Gastroesophageal sphincter (tissue), 4 donors: ENCODE results near the gene AUTS2. TPM values are rescaled to one million over a fixed set of nuclear protein-coding genes. Genes with fewer than 3 reads are reported as not detected.

Source experiments
- ATAC-seq: fragments of 150-250 bp; one replicate; pipeline ENCODE4 v1.9.1; 2016; ENCODE audit warnings: mild to moderate bottlenecking, moderate library complexity
- H3K27ac ChIP-seq, 4 donors: fragments of 200-600 bp; sonication (generic) in 3 of 4; 1 replicate in 3 of 4; 2 replicates in 1 of 4; pipeline ENCODE4 v1.5.1; 2016 to 2019
- H3K27me3 ChIP-seq: fragments of 200-600 bp; sonication (generic); one replicate; pipeline ENCODE4 v1.5.1; 2019
- H3K36me3 ChIP-seq, 2 donors: fragments of 200-600 bp; sonication (generic); one replicate each; pipeline ENCODE4 v1.5.1; 2019; ENCODE audit warnings: control low read depth in 1 of 2
- H3K4me1 ChIP-seq, 3 donors: fragments of 200-600 bp; sonication (generic); 1 replicate in 2 of 3; 2 replicates in 1 of 3; pipeline ENCODE4 v1.5.1; 2016 to 2019; ENCODE audit warnings: control low read depth in 2 of 3
- H3K4me3 ChIP-seq, 2 donors: fragments of 200-600 bp; sonication (generic); one replicate each; pipeline ENCODE4 v1.5.1; 2019; ENCODE audit warnings: mild to moderate bottlenecking in 1 of 2, moderate library complexity in 1 of 2
- H3K9me3 ChIP-seq, 3 donors: fragments of 200-600 bp; sonication (generic); one replicate each; pipeline ENCODE4 v1.5.1; 2017 to 2019; ENCODE audit warnings: control low read depth in 2 of 3
- CTCF ChIP-seq, 4 experiments: fragments of 200-600 bp in 2 of 4; fragments of 450-650 bp in 2 of 4; sonication (generic) in 1 of 4; IDR thresholded peaks; one replicate each; pipeline ENCODE4 v1.5.1; 2017 to 2019; ENCODE audit warnings: antibody characterized with exemption in 4 of 4, mild to moderate bottlenecking in 2 of 4, moderate library complexity in 2 of 4
- EP300 ChIP-seq: sonication (generic); formaldehyde crosslinking; IDR thresholded peaks from one replicate; pipeline ENCODE4 v1.6.1; 2017; ENCODE audit warnings: antibody characterized with exemption, mild to moderate bottlenecking
- POLR2A ChIP-seq, 2 donors: fragments of 450-650 bp; IDR thresholded peaks; one replicate each; pipeline ENCODE4 v1.6.1; 2017; ENCODE audit warnings: antibody characterized with exemption in 2 of 2, mild to moderate bottlenecking in 2 of 2, moderate library complexity in 1 of 2
- POLR2AphosphoS5 ChIP-seq: sonication (generic); formaldehyde crosslinking; IDR thresholded peaks from one replicate; pipeline ENCODE4 v1.6.1; 2017; ENCODE audit warnings: antibody characterized with exemption
- WGBS, 2 donors: methylation state at CpG; one replicate each; pipeline ENCODE4 v1.1.5; 2018; ENCODE audit warnings: low coverage in 1 of 2; 5-methylcytosine and 5-hydroxymethylcytosine counted together
- total RNA-seq, 4 donors: library from RNA; depleted of rRNA; stranded (reverse); fragments of >200 nt; gene quantifications; one replicate each; pipeline ENCODE4 v1.1.0, GENCODE V29; 2016

AUTS2 gene
- total RNA-seq, 4 donors from 2014 or later: 12.2 to 48.7 (median 44.1) TPM

GRCh38 chr7:69762821-69763352 lies 164.6 kb downstream of the AUTS2 start:
- Histone ChIP-seq H3K36me3 (no peaks in the 10 kb centered on the region), H3K9me3 (no peaks in the 10 kb centered on the region), H3K4me3 (no peak overlapping the region), H3K27me3 (no peaks in the 10 kb centered on the region), H3K27ac (no peak overlapping the region), H3K4me1 (peaks cover 2 to 12% (median 11%) of the 10 kb centered on the region in 3 donors)
- WGBS, 2 donors: 91 to 97% methylated on average over 3 of the region's 3 CpGs
- no peak for TF ChIP-seq POLR2AphosphoS5
- no peak for TF ChIP-seq POLR2A (IDR thresholded peaks at IDR 0.05)
- TF ChIP-seq CTCF (IDR thresholded peaks at IDR 0.05): no peak
- no peak for TF ChIP-seq EP300
- ATAC-seq: no peak

GRCh38 chr7:69763513-69763912 lies 165.2 kb downstream of the AUTS2 start:
- Histone ChIP-seq H3K4me1 (peaks cover 0 to 8% (median 6%) of the 10 kb centered on the region in 3 donors), H3K27me3 (no peaks in the 10 kb centered on the region), H3K27ac (no peak overlapping the region), H3K4me3 (no peak overlapping the region), H3K9me3 (no peaks in the 10 kb centered on the region), H3K36me3 (no peaks in the 10 kb centered on the region)
- WGBS, 2 donors: 81 to 93% methylated on average over 3 of the region's 3 CpGs
- no peak for ATAC-seq
- TF ChIP-seq EP300: no peak
- no peak for TF ChIP-seq POLR2AphosphoS5
- no peak for TF ChIP-seq CTCF (IDR thresholded peaks at IDR 0.05)
- TF ChIP-seq POLR2A (IDR thresholded peaks at IDR 0.05): no peak

GRCh38 chr7:69764147-69764546 lies 165.9 kb downstream of the AUTS2 start:
- Histone ChIP-seq H3K36me3 (no peaks in the 10 kb centered on the region), H3K4me3 (no peak overlapping the region), H3K27ac (no peak overlapping the region), H3K27me3 (no peaks in the 10 kb centered on the region), H3K4me1 (peaks cover 0 to 10% (median 3%) of the 10 kb centered on the region in 3 donors), H3K9me3 (no peaks in the 10 kb centered on the region)
- TF ChIP-seq EP300 (no peak), POLR2AphosphoS5 (no peak), POLR2A (IDR thresholded peaks at IDR 0.05) (no peak), CTCF (IDR thresholded peaks at IDR 0.05) (no peak)
- no peak for ATAC-seq
- WGBS, 2 donors: 80 to 100% methylated on average over 2 to 3 of the region's 4 CpGs

GRCh38 chr7:69764681-69765080 lies 166.4 kb downstream of the AUTS2 start:
- WGBS, 2 donors: 91 to 94% methylated on average over 2 of the region's 2 CpGs
- H3K4me3 ChIP-seq: no peak overlapping the region
- ATAC-seq: no peak
- H3K36me3 ChIP-seq: no peaks in the 10 kb centered on the region
- no peak for TF ChIP-seq POLR2AphosphoS5
- TF ChIP-seq CTCF (IDR thresholded peaks at IDR 0.05): no peak
- TF ChIP-seq POLR2A (IDR thresholded peaks at IDR 0.05): no peak
- TF ChIP-seq EP300: no peak
- no peak overlapping the region for H3K27ac ChIP-seq
- H3K27me3 ChIP-seq: no peaks in the 10 kb centered on the region
- peaks cover 0 to 15% (median 3%) of the 10 kb centered on the region in 3 donors for H3K4me1 ChIP-seq
- H3K9me3 ChIP-seq: no peaks in the 10 kb centered on the region

- Histone ChIP-seq H3K27ac (no peak overlapping the region), H3K4me3 (no peak overlapping the region), H3K9me3 (no peaks in the 10 kb centered on the region), H3K4me1 (peaks cover 0 to 18% (median 3%) of the 10 kb centered on the region in 3 donors), H3K27me3 (no peaks in the 10 kb centered on the region), H3K36me3 (no peaks in the 10 kb centered on the region)
- TF ChIP-seq EP300: no peak
- no peak for TF ChIP-seq POLR2AphosphoS5
- no peak for TF ChIP-seq CTCF (IDR thresholded peaks at IDR 0.05)
- TF ChIP-seq POLR2A (IDR thresholded peaks at IDR 0.05): no peak
- 76 to 95% methylated on average over 2 of the region's 2 CpGs for WGBS, 2 donors
- ATAC-seq: no peak
These were observed 167.6 kb downstream of the AUTS2 start for GRCh38 chr7:69765879-69766278.
